ENCODE data around the gene DDX21. TPM values are rescaled to one million over a fixed set of nuclear protein-coding genes. Genes with fewer than 3 reads are reported as not detected.

Gene DDX21
- total and polyA plus RNA-seq, 9 of the 15 experiments (the other 6 are each of a cell fraction or from before 2014, with no cell fraction given) = 143 to 365 (median 281) TPM

GRCh38 chr10:69004821-69005220, 48.9 kb downstream of the DDX21 start:
- no peak overlapping the region for H2AFZ ChIP-seq (ENCODE audit: low read depth, low read length)
- peak; percentile 83 for ATAC-seq
- intact Hi-C loops (cut with micrococcal nuclease) (loop anchor here (1.0 to 5.0 kb wide), 5 partner anchors 88 to 502 kb away; no protein-coding TSS in a partner anchor), in situ Hi-C loops (cut with MboI) (no loop called here)
- no peak overlapping the region for H3K4me3 ChIP-seq
- H4K20me1 ChIP-seq (replicated peaks; ENCODE audit: control insufficient read depth, insufficient read depth, low read length) = no peaks in the 10 kb centered on the region
- BruUV-seq (replicated peaks) = no TSS peak
- no peaks in the 10 kb centered on the region for H3K4me1 ChIP-seq (replicated peaks in 1 of 2; ENCODE audit: control insufficient read depth in 2 of 2, insufficient read depth in 2 of 2, low read length in 2 of 2)
- no peaks in the 10 kb centered on the region for H3K27me3 ChIP-seq (ENCODE audit: control insufficient read depth in 2 of 2, insufficient read depth in 2 of 2, low read length in 2 of 2)
- no peaks in the 10 kb centered on the region for H3K79me2 ChIP-seq (ENCODE audit: control insufficient read depth, insufficient read depth, low read length)
- H3K27ac ChIP-seq (ENCODE audit: extremely low read depth, low read depth, low read length) = no peak overlapping the region
- POLR2A ChIA-PET = interaction anchor here (1.0 to 1.9 kb wide), 4 partner anchors 10 to 192 kb away, joined by 3 to 15 read pairs (median 4); no protein-coding TSS in a partner anchor
- no peak overlapping the region for H3K9ac ChIP-seq (ENCODE audit: insufficient read depth in 1 of 2, low read depth in 2 of 2, low read length in 2 of 2)
- CTCF ChIA-PET (ENCODE audit: low intra/inter-chr PET ratio) = interaction anchor here (0.7 to 6.2 kb wide), 6 partner anchors 84 to 408 kb away, joined by 3 to 84 read pairs (median 8); partner anchors contain the start of gene VPS26A
- no peaks in the 10 kb centered on the region for H3K9me3 ChIP-seq (replicated peaks; ENCODE audit: control insufficient read depth, insufficient read depth, low read depth, low read length)
- DNase-seq (ENCODE audit: extremely low read depth in 1 of 4, low spot score in 3 of 4) = peak in 2 of 4 experiments; percentile 38 to 56
- peak; percentile 35 for FAIRE-seq
- WGBS (ENCODE audit: insufficient coverage, low coverage, missing lambda C conversion rate) = 0% methylated on average over 1 of the region's 1 CpG
- H3K4me2 ChIP-seq (ENCODE audit: insufficient read depth, low read length) = no peak overlapping the region
- H3K9me1 ChIP-seq (ENCODE audit: control insufficient read depth, insufficient read depth, low read length) = no peaks in the 10 kb centered on the region
- peaks cover 45% of the 10 kb centered on the region for H3K36me3 ChIP-seq (ENCODE audit: control insufficient read depth, insufficient read depth, low read length)
- 0 out of 4 replicates have a peak, but pooled peaks of 1 of the 2 experiments have one; percentile 21 for TF ChIP-seq MAZ (CRISPR knock-in tag; conservative IDR thresholded peaks at IDR 0.05 in 1 of 2, IDR thresholded peaks at IDR 0.05 in 1 of 2)
- no peak for TF ChIP-seq ZNF134 (CRISPR knock-in tag; conservative IDR thresholded peaks at IDR 0.05)
- peak; percentile 91 to 98 for TF ChIP-seq RAD21 (CRISPR knock-in tag; conservative IDR thresholded peaks at IDR 0.05 in 1 of 2, IDR thresholded peaks at IDR 0.05 in 1 of 2)
- peak; percentile 31; the same call in 1 of the 2 replicates for TF ChIP-seq POLR2H (tag; IDR thresholded peaks at IDR 0.05; ENCODE audit: low read depth)
- no peak for TF ChIP-seq PREB (CRISPR knock-in tag; IDR thresholded peaks at IDR 0.05)
- TF ChIP-seq ZEB2 (IDR thresholded peaks at IDR 0.05) = no peak
- TF ChIP-seq RAD51 (IDR thresholded peaks at IDR 0.05; ENCODE audit: borderline replicate concordance, low read depth) = no peak
- TF ChIP-seq ZNF75A (CRISPR knock-in tag; IDR thresholded peaks at IDR 0.05) = no peak
- peak; percentile 90 for TF ChIP-seq DEAF1 (CRISPR knock-in tag; IDR thresholded peaks at IDR 0.05)
- TF ChIP-seq NFATC3 (IDR thresholded peaks at IDR 0.05) = no peak
- no peak for TF ChIP-seq HSF4 (CRISPR knock-in tag; IDR thresholded peaks at IDR 0.05; ENCODE audit: borderline replicate concordance)
- peak; percentile 34; the same call in 1 of the 2 replicates for TF ChIP-seq ZZZ3 (IDR thresholded peaks at IDR 0.05)
- TF ChIP-seq E2F3 (CRISPR knock-in tag; IDR thresholded peaks at IDR 0.05) = no peak
- no peak for TF ChIP-seq HBP1 (CRISPR knock-in tag; IDR thresholded peaks at IDR 0.05)
- TF ChIP-seq ZNF668 (CRISPR knock-in tag; IDR thresholded peaks at IDR 0.05) = no peak
- TF ChIP-seq ARID2 (IDR thresholded peaks at IDR 0.05) = 0 out of 2 replicates have a peak, but pooled peaks have one; percentile 53

Data from K562 (cell line).